Tibial artery (tissue), 4 donors: ENCODE measurements around the gene RFNG.

Experiments used
- DNase-seq, 2 donors: peaks; one replicate each; pipeline ENCODE4 v3.0.0-alpha.2; 2019
- H3K27ac ChIP-seq, 2 donors: fragments of 200-600 bp; sonication (generic) in 1 of 2; 1 replicate in 1 of 2; 2 replicates in 1 of 2; pipeline ENCODE4 v1.5.1; 2018 to 2019; ENCODE audit warnings: mild to moderate bottlenecking in 1 of 2
- H3K27me3 ChIP-seq, 2 donors: fragments of 200-600 bp; sonication (generic) in 1 of 2; one replicate each; pipeline versions ENCODE4 v1.5.1 to v1.6.0; 2016 to 2019
- H3K36me3 ChIP-seq, 3 donors: fragments of 200-600 bp; sonication (generic) in 2 of 3; one replicate each; pipeline ENCODE4 v1.5.1; 2016 to 2019; ENCODE audit warnings: mild to moderate bottlenecking in 2 of 3
- H3K4me1 ChIP-seq, 4 donors: fragments of 200-600 bp; sonication (generic) in 2 of 4; 1 replicate in 3 of 4; 2 replicates in 1 of 4; pipeline ENCODE4 v1.5.1; 2016 to 2019
- H3K4me3 ChIP-seq, 2 donors: fragments of 200-600 bp; sonication (generic) in 1 of 2; 1 replicate in 1 of 2; 2 replicates in 1 of 2; pipeline ENCODE4 v1.5.1; 2018 to 2019; ENCODE audit warnings: mild to moderate bottlenecking in 2 of 2
- H3K9me3 ChIP-seq, 3 donors: fragments of 200-600 bp; sonication (generic) in 1 of 3; one replicate each; pipeline ENCODE4 v1.5.1; 2016 to 2019
- intact Hi-C: fragments of 100-400 bp; cut with DNase I; formaldehyde crosslinking; loops from one replicate; pipeline ENCODE4 v1.15.0; 2023; ENCODE audit warnings: low total_unique reads
- TF ChIP-seq, protein P1 (sequence below), 2 experiments: fragments of 200-600 bp in 1 of 2; fragments of 450-650 bp in 1 of 2; IDR thresholded peaks; one replicate each; pipeline ENCODE4 v1.5.1; 2017 to 2019; ENCODE audit warnings: antibody characterized with exemption in 2 of 2, mild to moderate bottlenecking in 1 of 2, moderate library complexity in 1 of 2

Gene RFNG

DNA sequence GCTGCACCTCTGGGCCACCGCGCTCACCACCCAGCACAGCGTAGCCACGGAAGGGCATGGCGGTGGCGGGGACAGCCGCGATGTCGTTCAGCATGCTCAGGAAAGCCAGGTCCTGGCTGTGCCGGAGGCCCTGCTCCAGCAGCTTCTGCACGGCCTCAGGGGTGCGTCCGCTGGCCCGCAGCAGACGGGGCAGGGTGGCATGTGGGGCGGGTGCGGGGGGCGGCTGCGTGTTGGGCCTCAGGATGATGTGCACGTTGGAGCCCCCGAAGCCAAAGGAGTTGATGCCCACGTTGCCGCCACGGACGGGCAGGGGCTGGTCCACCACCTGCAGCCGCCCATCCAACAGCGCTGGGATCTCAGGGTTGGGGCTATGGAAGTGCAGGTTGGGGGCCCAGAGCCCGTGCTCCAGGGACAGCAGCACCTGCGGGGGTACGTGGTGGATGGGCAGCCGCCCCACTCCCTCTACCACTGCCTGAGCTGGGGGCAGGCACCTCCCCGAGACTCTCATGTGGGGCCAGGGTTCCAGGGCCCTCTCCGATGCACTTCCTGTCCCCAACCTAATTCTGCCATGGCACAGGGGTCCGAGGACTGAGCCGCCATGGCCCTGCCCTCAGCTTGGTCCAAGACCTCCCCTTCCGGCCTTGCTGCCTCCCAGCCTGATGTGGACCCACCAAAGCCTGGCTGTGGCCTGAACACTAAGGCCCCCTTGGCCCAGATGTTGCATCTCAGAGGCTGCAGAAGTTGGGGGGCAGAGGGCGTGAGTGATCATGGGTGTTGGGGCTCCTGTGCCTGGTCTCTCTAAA is 39.9 kb upstream of the RFNG start:
- intact Hi-C loops = no loop called here
- Histone ChIP-seq H3K27ac (no peak overlapping the region), H3K27me3 (no peaks in the 10 kb centered on the region), H3K36me3 (peaks cover 86 to 99% (median 96%) of the 10 kb centered on the region in 3 donors), H3K9me3 (no peaks in the 10 kb centered on the region), H3K4me3 (no peak overlapping the region), H3K4me1 (peaks cover 0 to 12% (median 7%) of the 10 kb centered on the region in 4 donors)
- TF ChIP-seq, protein P1, sequence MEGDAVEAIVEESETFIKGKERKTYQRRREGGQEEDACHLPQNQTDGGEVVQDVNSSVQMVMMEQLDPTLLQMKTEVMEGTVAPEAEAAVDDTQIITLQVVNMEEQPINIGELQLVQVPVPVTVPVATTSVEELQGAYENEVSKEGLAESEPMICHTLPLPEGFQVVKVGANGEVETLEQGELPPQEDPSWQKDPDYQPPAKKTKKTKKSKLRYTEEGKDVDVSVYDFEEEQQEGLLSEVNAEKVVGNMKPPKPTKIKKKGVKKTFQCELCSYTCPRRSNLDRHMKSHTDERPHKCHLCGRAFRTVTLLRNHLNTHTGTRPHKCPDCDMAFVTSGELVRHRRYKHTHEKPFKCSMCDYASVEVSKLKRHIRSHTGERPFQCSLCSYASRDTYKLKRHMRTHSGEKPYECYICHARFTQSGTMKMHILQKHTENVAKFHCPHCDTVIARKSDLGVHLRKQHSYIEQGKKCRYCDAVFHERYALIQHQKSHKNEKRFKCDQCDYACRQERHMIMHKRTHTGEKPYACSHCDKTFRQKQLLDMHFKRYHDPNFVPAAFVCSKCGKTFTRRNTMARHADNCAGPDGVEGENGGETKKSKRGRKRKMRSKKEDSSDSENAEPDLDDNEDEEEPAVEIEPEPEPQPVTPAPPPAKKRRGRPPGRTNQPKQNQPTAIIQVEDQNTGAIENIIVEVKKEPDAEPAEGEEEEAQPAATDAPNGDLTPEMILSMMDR (IDR thresholded peaks at IDR 0.05) = no peak
- DNase-seq = no peak

DNA sequence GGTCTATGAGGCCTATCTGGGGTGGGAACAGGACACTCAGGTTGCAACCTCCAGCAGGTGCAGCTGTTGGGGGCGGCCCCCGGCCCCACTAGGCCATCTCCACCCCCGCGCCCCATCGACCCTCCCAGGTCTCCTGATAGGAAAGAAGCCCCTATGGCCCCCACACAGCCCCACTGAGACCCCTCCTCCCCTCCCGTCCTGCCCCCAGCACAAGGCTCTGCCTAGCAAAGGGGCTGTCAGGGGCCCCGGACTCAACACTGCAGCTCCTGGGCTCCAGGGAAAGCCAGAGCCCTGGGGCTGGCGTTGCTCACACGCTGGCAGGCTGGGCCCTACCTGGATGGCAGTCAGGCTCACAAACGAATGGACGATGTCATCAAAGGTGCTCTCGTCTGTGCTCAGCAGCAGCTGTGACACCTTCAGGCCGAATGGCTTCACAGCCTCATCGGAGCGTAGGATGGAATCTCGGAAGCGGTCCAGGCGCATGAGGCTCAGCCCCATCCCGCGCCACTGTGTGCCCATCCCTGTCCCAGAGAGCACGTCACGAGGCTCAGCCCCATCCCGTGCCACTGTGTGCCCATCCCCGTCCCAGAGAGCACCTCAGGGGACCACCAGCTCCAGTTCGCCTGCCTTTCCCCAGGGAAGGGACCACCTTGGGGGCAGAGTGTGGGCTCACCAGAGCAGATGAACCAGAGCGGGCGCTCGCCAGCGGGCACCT is 39.1 kb upstream of the RFNG start:
- intact Hi-C loops = no loop called here
- Histone ChIP-seq H3K27me3 (no peaks in the 10 kb centered on the region), H3K27ac (no peak overlapping the region), H3K9me3 (no peaks in the 10 kb centered on the region), H3K36me3 (peaks cover 93 to 100% (median 99%) of the 10 kb centered on the region in 3 donors), H3K4me1 (peaks cover 0 to 5% (median 1%) of the 10 kb centered on the region in 4 donors), H3K4me3 (no peak overlapping the region)
- no peak for DNase-seq
- TF ChIP-seq, protein P1 (IDR thresholded peaks at IDR 0.05) = no peak

DNA sequence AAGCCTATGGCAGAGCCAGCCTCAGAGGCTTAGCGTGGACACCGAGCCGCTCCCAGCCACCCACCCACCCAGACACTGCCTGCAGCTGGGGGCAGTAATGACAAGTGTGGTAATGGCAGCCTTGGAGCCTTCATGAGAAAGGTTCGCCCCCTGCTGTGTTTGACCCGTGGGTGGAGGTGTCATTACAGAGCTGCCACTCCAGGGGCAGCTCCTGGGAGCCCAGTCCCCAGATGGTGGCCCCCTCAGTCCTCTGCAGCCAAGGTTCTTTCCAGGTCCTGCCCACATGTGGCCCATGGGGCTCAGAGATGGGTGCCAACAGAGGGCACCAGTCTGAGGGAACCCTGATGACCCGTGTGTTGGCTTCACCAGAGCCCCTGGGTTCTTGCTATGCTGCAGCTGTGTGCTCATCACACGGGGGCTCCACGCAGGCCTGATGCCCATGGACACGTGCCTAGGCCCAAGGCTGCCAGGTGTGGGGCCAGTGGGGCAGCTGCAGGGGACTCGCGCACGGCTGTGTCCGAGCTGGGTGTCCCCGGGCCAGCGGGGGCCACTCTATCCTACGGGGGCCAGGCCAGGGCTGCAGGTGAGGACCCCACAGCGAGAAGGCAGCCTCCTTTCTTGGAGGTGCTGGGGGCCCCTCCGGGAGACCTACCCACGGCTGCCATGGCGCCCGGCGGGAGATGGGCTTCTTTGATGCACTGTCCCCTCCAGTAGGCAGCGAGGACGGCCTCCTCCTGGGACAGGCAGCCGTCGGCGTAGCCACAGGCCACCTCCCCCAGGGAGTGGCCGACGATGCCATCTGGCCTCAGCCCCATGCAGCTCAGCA is 38.3 kb upstream of the RFNG start:
- no peak overlapping the region for H3K27ac ChIP-seq
- no peaks in the 10 kb centered on the region for H3K4me1 ChIP-seq
- peaks cover 97 to 100% (median 99%) of the 10 kb centered on the region in 3 donors for H3K36me3 ChIP-seq
- TF ChIP-seq, protein P1 (IDR thresholded peaks at IDR 0.05) = no peak
- H3K9me3 ChIP-seq = no peaks in the 10 kb centered on the region
- H3K27me3 ChIP-seq = no peaks in the 10 kb centered on the region
- intact Hi-C loops = no loop called here
- no peak overlapping the region for H3K4me3 ChIP-seq
- no peak for DNase-seq

DNA sequence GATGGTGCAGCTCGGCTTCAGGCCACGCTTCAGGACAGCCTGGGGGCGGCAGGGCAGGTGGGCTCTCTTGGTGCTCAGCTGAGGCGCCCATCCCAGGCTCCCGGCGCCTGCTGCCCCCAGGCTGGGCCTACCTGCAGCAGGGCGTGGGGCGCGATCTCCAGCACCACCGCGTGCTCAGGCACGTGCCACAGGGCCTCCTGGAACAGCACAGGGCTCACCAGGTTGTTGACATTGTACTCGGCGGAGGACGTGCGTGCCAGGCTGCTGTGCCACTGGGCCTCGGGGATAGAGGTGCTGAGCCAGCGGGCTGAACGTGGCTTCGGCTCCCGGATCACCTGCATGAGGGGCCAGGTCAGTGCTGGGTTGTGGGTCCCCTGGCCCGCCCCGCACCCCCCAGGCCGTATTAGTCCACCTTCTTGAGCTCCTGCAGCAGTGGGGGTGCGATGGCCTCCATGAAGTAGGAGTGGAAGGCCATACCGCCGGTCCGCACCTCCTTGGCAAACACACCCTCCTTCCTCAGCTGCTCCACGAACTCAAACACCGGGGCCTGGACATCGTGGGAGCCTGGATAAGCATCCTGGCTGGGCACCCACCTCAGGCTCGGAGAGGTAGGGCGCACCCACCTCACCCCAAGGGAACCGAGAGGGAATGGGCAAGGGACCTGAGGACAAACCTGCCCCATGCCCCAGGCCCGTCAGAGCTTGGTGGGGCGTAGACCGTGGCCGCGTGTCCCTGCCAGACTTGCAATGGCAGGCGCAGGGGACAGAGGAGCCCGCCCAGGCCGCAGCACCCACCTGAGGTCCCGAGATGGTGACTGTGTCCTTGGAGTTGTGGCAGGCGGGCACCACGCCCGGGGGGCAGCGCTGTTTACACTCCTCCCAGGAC is 37.5 kb upstream of the RFNG start:
- Histone ChIP-seq H3K27ac (no peak overlapping the region), H3K36me3 (peaks cover 97 to 100% (median 100%) of the 10 kb centered on the region in 3 donors), H3K9me3 (no peaks in the 10 kb centered on the region), H3K4me1 (no peaks in the 10 kb centered on the region), H3K27me3 (no peaks in the 10 kb centered on the region), H3K4me3 (no peak overlapping the region)
- TF ChIP-seq, protein P1 (IDR thresholded peaks at IDR 0.05) = no peak
- no peak for DNase-seq
- intact Hi-C loops = no loop called here
